NCI-H2029 treated with DMSO at 0.1 percent for 48 hours (cell line): ENCODE measurements around the gene CACHD1.
A peak's percentile ranks its signal among the peaks of the same experiment; 100 is the strongest.

Source experiments
- DNase-seq: peaks from one replicate; lab custom pipeline; 2025; lab: John Stamatoyannopoulos, UW

The CACHD1 gene

GRCh38 chr1:64654519-64655341 is 184.8 kb downstream of the CACHD1 start:
- no peak for DNase-seq

- no peak for DNase-seq
Measured at GRCh38 chr1:64655861-64656260, 185.9 kb downstream of the CACHD1 start.

DNA sequence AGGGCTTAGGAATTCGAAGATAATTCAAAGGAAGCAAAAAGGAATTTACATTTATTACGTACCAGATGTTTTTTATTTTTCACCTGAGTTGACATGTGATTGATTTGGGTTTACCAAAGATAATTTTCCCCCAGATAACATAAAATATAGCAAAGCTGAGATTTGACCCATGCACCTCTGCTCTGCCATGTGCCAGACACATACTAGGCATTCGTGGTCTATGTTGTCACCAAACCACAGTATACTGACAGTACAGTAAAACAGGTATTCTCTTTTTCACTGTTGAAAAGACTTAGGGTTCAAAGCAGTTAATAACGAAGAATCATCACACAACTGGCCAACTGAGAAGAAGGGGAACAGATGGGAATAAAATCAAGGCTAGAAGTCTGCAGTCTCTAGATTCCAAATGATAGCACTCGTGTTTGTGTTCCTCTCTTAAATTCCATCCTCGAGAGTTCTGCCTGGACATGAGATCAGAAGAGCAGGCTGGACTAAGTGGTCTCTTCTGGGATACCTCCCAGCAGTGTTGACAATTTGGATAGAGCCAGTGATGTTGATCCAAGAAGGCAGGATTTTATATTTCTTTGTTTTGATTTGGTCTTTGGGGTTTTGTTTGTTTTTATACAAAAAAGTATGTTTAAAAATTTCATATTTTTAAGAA is 189.7 kb downstream of the CACHD1 start:
- no peak for DNase-seq

GRCh38 chr1:64663668-64664067 is 193.7 kb downstream of the CACHD1 start:
- DNase-seq = no peak

DNA sequence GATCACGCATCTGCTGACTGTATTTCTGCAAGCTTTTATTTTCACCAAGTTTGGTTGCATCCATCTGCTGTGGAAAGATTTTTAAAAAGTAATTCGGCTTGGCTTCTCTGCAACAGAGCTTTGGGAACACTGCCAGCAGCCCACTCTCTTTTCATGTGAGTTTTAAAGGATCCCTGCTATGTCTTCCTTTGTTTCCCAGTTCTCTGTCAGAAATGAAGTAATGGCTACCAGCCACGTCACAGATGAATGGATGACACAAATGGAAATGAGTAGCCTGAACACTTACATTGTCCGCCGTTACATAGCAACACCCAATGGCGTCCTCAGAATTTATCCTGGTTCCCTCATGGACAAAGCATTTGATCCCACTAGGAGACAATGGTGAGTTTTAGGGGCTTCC is 194.4 kb downstream of the CACHD1 start:
- no peak for DNase-seq

DNA sequence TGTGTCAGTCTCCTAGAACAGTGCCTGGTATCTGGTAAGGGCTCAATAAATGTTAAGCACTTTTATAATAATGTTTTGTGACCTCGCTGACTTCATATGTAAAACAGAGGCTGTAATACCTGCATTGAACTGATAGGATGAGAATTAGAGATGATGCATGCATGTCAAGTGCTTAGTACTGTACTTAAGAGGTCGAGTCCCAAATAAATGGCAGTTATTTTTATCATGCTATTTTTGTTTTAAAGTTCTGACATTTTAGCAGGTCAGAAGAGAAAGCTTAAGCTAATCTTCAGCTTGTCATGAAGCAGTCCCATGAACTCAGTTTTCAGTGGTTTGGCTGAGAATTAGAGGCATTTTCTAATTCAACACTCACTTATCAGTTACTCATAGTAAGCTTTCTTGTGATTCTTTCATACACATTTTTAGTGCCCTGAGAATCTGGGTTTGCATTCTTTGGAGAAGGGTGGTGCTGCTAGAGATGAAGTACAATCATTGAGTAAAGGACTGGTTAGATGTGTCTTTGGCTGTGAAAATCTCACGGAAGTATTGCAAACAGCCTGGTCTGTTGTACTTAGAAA is 199.3 kb downstream of the CACHD1 start:
- no peak for DNase-seq

- DNase-seq = no peak
Measured at GRCh38 chr1:64675718-64676345, 205.9 kb downstream of the CACHD1 start.

DNA sequence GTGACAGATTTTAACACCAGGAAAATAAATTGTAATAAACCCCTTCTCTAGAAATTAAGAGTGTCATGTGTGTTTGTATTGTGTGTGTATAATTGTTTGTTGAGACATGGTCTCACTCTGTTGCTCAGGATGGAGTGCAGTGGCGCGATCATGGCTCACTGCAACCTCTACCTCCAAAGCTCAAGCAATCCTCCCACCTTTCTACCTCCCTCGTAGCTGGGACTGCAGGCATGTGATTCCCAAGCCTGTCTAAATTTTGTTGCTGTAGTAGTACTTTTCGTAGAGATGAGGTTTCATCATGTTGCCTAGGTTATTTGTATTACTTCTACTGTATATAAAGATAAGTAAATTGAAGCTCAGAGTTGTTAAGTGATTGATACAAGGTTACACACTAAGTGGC is 206.5 kb downstream of the CACHD1 start:
- no peak for DNase-seq

DNA sequence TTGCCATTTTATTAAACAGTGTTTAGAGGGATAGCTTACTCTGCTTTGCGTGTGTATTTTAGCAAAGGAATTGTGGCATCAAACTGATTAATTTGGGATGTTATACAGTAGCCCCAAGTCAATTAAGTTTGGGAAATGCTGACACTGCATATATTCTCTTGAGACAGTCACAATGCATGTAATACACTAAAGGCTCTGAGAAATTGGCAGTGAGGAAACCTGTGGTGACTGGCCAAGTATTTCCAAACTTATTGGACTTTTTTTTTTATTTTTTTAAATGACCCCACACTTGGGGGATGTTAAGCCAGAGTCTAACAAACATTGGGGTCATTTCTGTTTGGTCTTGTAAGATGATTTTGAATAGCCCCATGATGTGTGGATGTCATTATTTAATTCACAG is 207.6 kb downstream of the CACHD1 start:
- DNase-seq = no peak

GRCh38 chr1:64678366-64678765 is 208.4 kb downstream of the CACHD1 start:
- DNase-seq = no peak

- no peak for DNase-seq
Measured at GRCh38 chr1:64679177-64679576, 209.2 kb downstream of the CACHD1 start.

DNA sequence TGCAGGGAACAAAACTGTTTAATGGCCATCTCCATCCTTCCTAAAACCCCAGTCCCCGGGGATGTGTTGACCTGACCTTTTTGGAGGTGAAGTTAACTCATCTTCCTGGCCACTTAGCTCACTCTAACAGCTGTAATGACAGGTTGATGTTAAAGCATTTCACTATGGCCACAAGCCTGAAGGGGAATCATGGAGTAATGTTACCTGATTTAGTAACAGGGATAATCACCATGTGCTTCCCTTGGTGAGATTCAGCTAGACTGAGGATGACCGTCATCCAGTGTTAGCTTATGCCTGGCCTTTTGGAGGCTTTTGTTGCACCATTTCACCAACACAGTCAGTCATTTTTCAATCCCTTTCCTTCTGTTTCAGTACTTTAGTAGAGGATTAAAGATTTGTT is 210.7 kb downstream of the CACHD1 start:
- no peak for DNase-seq

DNA sequence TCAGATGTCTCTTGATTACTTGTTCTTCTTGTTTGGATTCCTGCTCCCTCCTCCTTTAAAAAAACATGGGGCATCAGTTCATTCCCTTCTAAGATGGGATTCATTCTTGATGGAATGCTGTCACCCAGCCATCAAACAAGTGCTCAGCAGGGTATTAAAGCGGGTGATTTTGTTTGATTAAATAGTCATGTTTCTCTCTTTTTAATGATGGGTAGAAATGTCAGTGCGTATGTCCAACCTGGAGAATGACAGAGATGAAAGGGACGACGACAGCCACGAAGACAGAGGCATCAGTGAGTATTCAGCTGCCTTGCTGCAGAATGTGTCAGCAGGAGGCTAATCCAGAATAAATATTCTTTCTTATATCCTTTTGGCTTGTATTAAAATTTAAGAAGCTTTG is 211.1 kb downstream of the CACHD1 start:
- no peak for DNase-seq

DNA sequence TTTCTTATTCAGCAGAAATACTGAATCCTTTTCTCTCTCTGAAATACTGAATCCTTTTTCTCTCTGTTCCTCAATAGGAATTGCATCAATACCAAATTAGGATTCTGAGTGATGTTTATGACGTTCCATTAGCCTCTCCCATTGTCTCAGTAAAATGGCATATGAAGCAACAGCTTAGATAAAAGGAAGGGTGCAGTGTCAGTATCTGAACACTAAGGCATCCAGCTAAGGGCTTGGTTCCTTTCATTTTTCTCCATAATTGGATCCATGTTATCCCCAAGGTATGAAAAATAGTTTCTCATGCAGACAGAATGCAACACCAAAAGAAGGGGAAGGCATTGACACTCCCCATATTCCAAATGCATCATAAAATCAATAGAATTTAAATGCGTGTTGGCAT is 213.5 kb downstream of the CACHD1 start:
- no peak for DNase-seq

DNA sequence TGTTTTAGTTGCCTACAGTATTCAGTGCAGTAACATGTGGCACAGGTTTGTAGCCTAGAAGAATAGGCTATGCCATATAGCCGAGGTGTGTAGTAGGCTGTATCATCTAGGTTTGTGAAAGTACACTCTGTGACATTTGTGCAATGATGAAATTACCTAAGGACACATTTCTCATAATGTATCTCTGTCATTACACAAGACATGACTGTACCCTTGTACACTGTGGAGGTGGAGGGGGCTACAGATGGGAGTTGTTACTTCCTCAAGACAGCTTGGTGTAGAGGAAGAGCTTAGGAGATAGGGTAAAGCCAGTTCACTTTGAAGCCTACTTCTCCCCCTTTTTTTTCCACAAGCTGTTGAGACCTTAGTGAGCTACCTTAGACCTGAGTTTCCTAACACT is 215.3 kb downstream of the CACHD1 start:
- no peak for DNase-seq

GRCh38 chr1:64685765-64686341 is 215.9 kb downstream of the CACHD1 start:
- DNase-seq = no peak

GRCh38 chr1:64686828-64687724 is 217.1 kb downstream of the CACHD1 start:
- DNase-seq = peak; percentile 48

GRCh38 chr1:64687725-64688327 is 217.9 kb downstream of the CACHD1 start:
- no peak for DNase-seq

- no peak for DNase-seq
Measured at GRCh38 chr1:64691626-64692025, 221.7 kb downstream of the CACHD1 start.

GRCh38 chr1:64692911-64693310 is 223.0 kb downstream of the CACHD1 start:
- no peak for DNase-seq

DNA sequence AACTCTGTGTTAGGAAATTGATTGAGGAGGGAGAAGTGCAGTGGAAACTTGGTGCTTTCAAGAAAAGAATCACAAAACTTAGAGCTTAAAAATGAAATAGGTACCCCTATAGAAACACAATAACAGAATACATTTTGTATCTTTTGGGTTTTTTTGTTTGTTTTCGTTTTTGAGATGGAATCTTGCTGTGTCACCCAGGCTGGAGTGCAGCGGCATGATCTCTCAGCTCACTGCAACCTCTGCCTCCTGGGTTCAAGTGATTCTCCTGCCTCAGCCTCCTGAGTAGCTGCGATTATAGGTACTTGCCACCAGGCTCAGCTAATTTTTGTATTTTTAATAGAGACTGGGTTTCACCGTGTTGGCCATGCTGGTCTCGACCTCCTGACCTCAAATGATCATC is 223.5 kb downstream of the CACHD1 start:
- DNase-seq = no peak
